GM10266 (cell line): ENCODE data around the gene KCNH6.

Experiments
- DNase-seq: peaks from one replicate; pipeline ENCODE4 v3.0.0; 2012; ENCODE audit errors: extremely low spot score
- CTCF ChIP-seq: IDR thresholded peaks from 2 replicates; pipeline ENCODE4 v1.5.1; 2012; ENCODE audit warnings: mild to moderate bottlenecking, low read depth; ENCODE audit not compliant: control insufficient read depth, insufficient read depth; ENCODE audit errors: missing control alignments

The KCNH6 gene

GRCh38 chr17:63549946-63550816, 27.0 kb downstream of the KCNH6 start, which contains the start of gene DCAF7:
DCAF7 (plus strand) TSS chr17:63550477; CDS start chr17:63550678, 201 bp downstream.
- no peak for TF ChIP-seq CTCF
- DNase-seq, result peak; percentile 99

DNA sequence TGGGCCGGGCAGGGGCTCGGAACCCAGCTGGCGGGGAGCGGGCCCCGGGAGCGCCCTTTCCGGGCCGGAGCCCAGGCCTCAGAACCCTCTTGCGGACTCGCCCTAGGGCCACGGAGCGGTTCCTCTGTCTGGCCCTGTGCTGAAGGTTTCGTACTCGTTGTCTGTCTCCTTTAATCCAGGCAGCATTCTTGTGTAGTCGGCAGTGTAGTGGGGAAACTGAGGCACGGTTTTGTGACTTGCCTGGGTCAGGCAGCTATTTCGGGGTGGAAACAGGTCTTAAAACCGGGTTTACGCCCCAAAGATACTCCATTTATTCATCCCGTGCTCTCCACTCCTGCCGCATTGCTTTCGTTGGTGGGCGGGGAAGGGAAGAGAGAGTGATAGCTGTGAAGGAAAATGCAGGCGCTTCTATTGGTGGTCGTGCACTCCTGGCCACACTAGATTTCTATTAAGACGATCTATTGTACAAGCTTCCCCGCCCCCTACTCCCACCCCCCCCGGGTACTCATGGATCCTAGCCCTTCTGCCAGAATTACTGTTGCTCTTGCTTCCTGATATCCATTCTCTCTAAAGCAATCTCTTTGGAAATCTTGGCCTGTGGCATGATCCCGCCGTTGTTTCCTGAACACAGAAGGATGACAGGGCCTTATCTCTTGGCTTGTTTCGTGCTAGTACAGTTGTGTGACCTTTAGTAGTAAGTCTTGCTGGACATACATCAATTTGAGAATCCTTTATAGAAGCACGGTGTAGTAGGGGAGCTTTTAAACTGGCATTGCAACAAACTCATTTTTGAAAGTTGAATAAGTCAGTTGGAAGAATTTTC, 27.9 kb downstream of the KCNH6 start:
- DNase-seq, result no peak
- no peak for TF ChIP-seq CTCF

DNA sequence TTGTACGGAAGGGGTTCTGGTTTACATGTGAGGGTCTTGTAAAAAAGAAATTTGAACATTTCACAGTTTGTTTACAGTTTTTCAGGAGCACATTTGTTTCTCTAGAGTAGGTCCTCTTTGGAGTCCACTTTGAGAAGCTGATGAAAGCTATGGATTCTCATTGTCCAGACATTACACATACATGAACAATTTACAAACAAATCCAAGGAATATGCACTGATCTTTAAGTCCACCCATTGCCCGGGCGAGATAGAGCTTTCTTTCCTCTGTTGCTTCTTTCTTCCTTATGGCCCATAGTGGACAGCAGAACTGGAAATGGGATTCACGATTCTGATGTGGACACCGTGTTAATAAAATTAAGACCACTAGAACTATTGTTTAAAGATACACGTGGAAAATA, 29.1 kb downstream of the KCNH6 start:
- DNase-seq, result no peak

DNA sequence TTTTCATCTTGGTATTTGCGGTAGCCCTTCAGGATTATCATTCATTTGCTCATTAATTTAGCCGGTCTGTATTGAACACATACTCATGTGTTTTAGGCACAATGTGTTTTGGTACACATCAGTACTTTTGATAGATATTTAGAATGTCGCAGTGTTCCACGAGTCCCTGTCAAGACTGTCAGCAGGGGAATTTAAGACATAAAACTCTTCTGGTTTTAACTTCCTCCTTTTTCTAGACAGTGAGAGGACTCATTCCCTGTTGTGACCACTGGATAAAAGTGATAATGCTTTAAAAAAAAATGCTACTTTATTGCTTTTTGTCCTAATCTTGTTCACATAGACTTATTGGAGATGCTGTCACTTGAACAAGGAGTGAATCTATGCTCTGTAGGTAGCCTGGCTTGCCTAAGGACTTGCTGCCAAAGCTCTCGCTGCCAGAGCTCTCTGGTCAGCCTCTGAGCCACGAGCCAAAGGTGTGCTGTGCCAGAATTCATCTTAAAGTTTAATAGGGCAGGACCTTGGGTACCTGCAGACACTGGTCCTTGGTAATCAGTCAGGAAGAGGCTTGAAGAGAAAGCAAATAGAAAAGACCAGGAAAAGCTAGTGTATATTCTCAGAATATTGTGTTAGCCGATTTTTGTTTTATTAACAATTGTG, 32.5 kb downstream of the KCNH6 start:
- no peak for DNase-seq
- TF ChIP-seq CTCF, result no peak

More for the DNA sequence above, 29.1 kb downstream of the KCNH6 start:
- no peak for TF ChIP-seq CTCF

GRCh38 chr17:63557416-63557815, 34.3 kb downstream of the KCNH6 start:
- no peak for DNase-seq
- no peak for TF ChIP-seq CTCF

GRCh38 chr17:63558441-63558840, 35.3 kb downstream of the KCNH6 start:
- no peak for DNase-seq
- no peak for TF ChIP-seq CTCF

DNA sequence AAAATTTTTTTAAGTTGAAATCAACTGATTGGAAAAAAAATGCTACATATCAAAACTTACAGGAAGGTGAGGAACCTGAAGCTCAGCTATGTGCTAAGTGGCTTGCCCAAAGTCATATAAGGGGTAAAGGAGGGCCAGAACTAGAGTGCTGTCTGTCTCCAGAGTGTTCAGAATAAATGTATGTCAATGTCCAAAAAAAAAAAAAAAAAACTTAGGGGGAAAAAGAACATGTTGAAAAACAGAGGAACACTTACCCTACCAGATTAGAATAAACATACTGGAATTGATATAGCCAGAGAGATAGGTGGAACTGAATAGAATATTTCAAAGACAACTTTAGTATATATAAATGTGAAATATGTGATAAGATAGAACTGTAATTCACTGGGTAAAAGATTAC, 38.7 kb downstream of the KCNH6 start:
- no peak for DNase-seq
- TF ChIP-seq CTCF, result no peak
